Mucosa of rectum (tissue), 2 donors: ENCODE measurements around the gene CAPN11.
A peak's percentile ranks its signal among the peaks of the same experiment; 100 is the strongest.

Source experiments
- H3K27ac ChIP-seq, 2 donors: one replicate each; pipeline ENCODE4 v1.7.0; 2013; ENCODE audit warnings: inconsistent platforms in 2 of 2, low read depth in 2 of 2, low read length in 2 of 2
- H3K27me3 ChIP-seq, 2 donors: one replicate each; pipeline ENCODE4 v1.7.0; 2013; ENCODE audit warnings: low read length in 2 of 2; ENCODE audit not compliant: control insufficient read depth in 2 of 2, insufficient read depth in 2 of 2
- H3K36me3 ChIP-seq, 2 donors: one replicate each; pipeline ENCODE4 v1.7.0; 2013; ENCODE audit warnings: low read length in 2 of 2; ENCODE audit not compliant: control insufficient read depth in 2 of 2, insufficient read depth in 2 of 2
- H3K4me1 ChIP-seq, 2 donors: one replicate each; pipeline ENCODE4 v1.7.0; 2013; ENCODE audit warnings: low read length in 2 of 2, mild to moderate bottlenecking in 1 of 2; ENCODE audit not compliant: control insufficient read depth in 2 of 2, insufficient read depth in 2 of 2
- H3K4me3 ChIP-seq, 2 donors: one replicate each; pipeline ENCODE4 v1.7.0; 2013; ENCODE audit warnings: low read length in 2 of 2
- H3K9ac ChIP-seq, 2 donors: one replicate each; pipeline ENCODE4 v1.7.0; 2013; ENCODE audit warnings: low read length in 2 of 2, low read depth in 1 of 2, mild to moderate bottlenecking in 1 of 2
- H3K9me3 ChIP-seq, 2 donors: one replicate each; pipeline ENCODE4 v1.7.0; 2013; ENCODE audit warnings: low read length in 2 of 2; ENCODE audit not compliant: control insufficient read depth in 2 of 2
- donor health status: healthy.
- donor health status: Normal muscosa, but diverticular disease.

CAPN11 gene

GRCh38 chr6:44158770-44159228 is at the start of gene CAPN11:
CAPN11 (plus strand) TSS chr6:44158820; CDS start chr6:44158849, 29 bp downstream.
- H3K36me3 ChIP-seq, result no peaks in the 10 kb centered on the region
- no peaks in the 10 kb centered on the region for H3K27me3 ChIP-seq

GRCh38 chr6:44109212-44109611 is 49.4 kb upstream of the CAPN11 start:
- peaks cover 6 to 38% of the 10 kb centered on the region in 2 donors for H3K4me1 ChIP-seq
- H3K9ac ChIP-seq, result no peak overlapping the region
- H3K27ac ChIP-seq, result no peak overlapping the region
- H3K27me3 ChIP-seq, result no peaks in the 10 kb centered on the region
- no peaks in the 10 kb centered on the region for H3K9me3 ChIP-seq
- no peak overlapping the region for H3K4me3 ChIP-seq
- peaks cover 36 to 56% of the 10 kb centered on the region in 2 donors for H3K36me3 ChIP-seq

More at GRCh38 chr6:44158770-44159228, at the start of gene CAPN11:
- Histone ChIP-seq H3K4me1 (peaks cover 0 to 15% of the 10 kb centered on the region in 2 donors), H3K27ac (no peak within 1 kb of the TSS), H3K9ac (no peak within 1 kb of the TSS), H3K4me3 (no peak within 1 kb of the TSS), H3K9me3 (no peaks in the 10 kb centered on the region)

DNA sequence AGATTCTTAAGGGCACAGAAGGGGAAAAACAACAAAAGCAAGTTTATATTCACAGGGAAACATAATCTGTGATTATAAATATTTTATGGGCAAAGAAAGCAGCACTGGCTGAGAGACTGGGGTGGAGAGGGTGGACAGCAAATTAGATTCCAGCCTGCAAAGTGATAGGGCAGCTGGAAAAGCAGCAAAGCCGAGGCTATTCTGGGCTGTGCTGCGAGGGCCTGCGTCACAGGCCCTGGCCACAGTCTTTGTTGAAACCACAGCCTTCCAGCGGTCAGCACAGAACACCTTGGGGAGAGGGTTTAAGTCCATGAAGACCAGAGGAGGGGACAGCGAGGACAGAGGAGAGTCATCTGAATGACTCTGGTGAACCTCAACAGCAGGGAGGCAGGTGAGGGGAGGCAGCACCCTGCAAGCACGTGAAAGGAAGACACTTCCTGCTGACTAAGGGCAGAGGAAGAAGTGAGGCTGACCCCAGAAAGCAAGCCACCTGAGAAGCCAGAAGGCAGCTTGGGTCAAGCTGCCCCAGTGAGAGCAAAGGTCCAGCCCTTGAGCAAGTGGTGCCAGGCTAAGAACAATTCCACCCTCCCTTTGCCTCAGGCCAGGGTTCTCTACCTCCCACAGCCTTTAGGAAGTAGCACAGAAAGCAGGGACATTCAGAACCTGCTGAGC is 48.5 kb upstream of the CAPN11 start:
- no peak overlapping the region for H3K4me3 ChIP-seq
- H3K9me3 ChIP-seq, result no peaks in the 10 kb centered on the region
- no peak overlapping the region for H3K27ac ChIP-seq
- peaks cover 6 to 39% of the 10 kb centered on the region in 2 donors for H3K4me1 ChIP-seq
- no peak overlapping the region for H3K9ac ChIP-seq
- peaks cover 33 to 52% of the 10 kb centered on the region in 2 donors for H3K36me3 ChIP-seq
- no peaks in the 10 kb centered on the region for H3K27me3 ChIP-seq

DNA sequence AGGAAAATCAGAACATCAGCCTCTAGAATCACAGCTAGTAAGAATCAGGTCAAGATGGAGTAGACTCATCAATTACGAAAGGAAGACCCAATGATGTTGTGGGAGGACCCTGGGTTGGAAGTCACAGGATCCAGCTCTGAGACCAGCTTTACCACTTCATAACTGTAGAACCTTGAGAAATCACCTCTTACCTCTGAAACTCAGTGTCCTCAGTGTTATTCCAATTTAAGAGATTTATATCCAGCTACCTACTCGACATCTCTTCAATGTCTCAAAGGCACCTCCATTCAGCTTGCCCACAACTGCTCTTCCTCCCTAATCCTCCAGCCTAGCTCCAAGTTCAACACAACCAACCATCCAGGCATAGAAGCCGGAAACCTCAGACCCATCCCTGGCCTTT is 47.7 kb upstream of the CAPN11 start:
- no peak overlapping the region for H3K4me3 ChIP-seq
- peaks cover 6 to 39% of the 10 kb centered on the region in 2 donors for H3K4me1 ChIP-seq
- no peak overlapping the region for H3K9ac ChIP-seq
- H3K36me3 ChIP-seq, result peaks cover 33 to 50% of the 10 kb centered on the region in 2 donors
- peak overlapping the region in 1 of 2 donors; percentile 73 for H3K27ac ChIP-seq
- no peaks in the 10 kb centered on the region for H3K27me3 ChIP-seq
- no peaks in the 10 kb centered on the region for H3K9me3 ChIP-seq

DNA sequence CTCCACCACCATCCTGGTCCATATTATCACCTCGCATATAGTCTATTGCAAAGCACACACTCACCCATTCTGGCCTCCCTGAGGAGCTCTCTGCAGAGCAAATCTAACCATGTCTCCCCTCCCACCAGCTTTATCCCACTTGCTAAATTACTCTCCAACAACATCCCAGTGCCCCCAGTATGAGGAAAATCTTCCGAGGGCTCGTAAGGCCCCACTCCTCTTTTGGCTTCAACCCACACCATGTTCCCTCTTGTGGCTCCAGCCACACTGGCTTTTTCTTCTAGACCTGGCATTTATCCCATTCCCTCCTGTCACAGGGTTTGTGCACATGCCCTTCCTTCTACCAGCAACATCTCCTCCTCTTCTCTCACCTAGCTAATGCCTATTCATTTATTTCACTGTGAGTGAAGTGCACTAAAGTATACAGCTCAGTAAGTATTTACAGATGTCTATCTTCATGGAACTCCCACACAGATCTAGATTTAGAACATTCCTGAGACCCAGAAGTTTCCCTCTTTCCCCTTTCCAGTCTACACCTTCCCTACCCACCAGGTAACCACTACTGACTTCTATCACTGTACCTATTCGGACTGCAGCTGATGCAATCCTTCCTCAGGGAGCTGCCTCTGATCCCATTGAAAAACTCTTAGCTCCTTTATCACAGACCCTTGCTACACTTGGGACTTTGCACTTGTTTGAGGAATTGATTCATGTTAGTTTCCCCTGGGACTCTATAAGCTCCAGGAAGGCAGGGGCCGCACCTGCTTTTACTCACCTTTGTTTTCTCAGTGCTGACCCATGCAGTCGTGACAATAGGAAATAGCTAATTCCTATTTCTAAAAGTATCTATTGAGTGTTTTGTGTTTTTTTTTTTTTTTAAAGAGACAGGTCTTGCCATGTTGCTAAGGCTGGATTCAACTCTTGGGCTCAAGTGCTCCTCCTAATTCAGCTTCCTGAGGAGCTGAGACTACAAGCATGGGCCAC is 46.9 kb upstream of the CAPN11 start:
- H3K9ac ChIP-seq, result no peak overlapping the region
- H3K4me1 ChIP-seq, result peaks cover 9 to 42% of the 10 kb centered on the region in 2 donors
- no peaks in the 10 kb centered on the region for H3K27me3 ChIP-seq
- no peak overlapping the region for H3K4me3 ChIP-seq
- H3K36me3 ChIP-seq, result peaks cover 33 to 47% of the 10 kb centered on the region in 2 donors
- H3K9me3 ChIP-seq, result no peaks in the 10 kb centered on the region
- H3K27ac ChIP-seq, result peak overlapping the region; percentile 46 to 73

DNA sequence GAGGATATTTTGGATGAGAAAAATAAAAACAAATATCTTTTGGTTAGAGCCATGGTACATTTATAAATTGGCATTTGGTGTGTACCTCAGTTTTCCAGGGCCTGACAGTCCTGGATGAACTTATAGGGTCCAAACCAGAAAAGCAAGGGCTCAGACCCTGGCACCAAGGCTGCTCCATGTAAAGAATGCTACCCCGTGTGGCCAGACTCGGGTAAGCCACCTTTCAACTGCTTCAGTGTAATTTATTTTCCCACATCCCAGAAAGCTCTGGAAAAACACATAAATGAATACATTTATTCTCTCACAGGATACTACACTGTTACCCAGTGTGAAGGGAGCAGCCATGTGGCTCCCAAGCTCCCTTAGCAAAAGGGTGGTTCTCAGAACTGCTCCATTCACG is 45.2 kb upstream of the CAPN11 start:
- peaks cover 18 to 54% of the 10 kb centered on the region in 2 donors for H3K4me1 ChIP-seq
- no peaks in the 10 kb centered on the region for H3K9me3 ChIP-seq
- H3K4me3 ChIP-seq, result no peak overlapping the region
- H3K27me3 ChIP-seq, result no peaks in the 10 kb centered on the region
- peaks cover 33 to 43% of the 10 kb centered on the region in 2 donors for H3K36me3 ChIP-seq
- H3K27ac ChIP-seq, result no peak overlapping the region
- no peak overlapping the region for H3K9ac ChIP-seq

DNA sequence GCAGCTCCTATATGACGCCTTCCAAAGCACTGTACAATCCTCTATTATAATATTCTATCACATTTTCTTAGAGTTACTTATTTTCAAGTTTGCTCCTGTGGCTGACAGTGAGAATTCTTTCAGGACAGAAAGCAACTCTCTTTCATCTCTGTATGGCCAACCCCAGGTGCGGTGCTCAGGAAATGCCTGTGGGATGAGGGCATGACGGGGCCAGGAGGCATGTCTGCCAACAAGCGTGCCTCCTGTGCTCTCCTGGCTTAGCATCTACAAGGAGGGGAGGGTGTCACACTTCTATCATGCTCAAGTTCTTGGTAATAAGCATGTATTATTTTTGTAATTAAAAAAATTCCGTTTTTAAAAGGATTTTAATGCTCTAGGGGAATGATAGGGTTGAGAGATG is 42.8 kb upstream of the CAPN11 start:
- peaks cover 25 to 29% of the 10 kb centered on the region in 2 donors for H3K36me3 ChIP-seq

DNA sequence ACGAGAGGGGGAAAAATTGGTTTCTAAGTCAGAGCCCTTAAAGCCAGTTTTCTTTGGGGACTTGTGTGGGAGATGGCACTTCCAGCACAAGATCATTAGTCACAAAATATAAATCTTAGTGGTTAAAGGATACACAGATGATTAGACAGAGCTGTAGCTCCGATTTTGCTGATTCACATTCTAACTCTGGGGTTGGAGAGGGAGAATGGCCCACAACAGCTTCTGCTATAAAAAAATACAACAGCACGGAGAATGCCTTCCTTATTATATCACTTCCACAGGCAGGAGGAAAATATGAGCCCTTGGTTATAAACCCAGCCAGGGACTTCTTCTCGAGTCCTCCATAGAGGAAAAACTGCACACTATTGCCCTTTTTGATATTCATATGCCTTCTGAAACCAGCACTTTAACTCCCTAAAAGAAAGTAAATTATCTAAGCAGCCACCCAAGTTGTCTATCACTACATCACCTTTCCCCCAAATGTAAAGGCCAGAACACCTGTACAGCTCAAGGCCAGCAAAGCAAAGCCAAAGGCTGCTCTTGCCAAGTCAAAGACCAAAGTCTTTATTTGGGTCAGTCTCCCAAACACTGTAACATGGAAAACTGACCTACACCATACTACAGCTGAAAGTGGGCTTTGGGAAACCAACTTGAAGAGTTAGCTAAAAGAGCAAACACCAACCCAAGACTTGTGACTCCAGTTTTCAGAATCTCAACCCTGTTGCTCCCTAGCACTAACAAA is 41.8 kb upstream of the CAPN11 start:
- Histone ChIP-seq H3K9ac (no peak overlapping the region), H3K4me1 (peaks cover 20 to 42% of the 10 kb centered on the region in 2 donors), H3K36me3 (peaks cover 18 to 20% of the 10 kb centered on the region in 2 donors), H3K4me3 (peak overlapping the region in 1 of 2 donors; percentile 1), H3K27me3 (no peaks in the 10 kb centered on the region), H3K27ac (peak overlapping the region; percentile 62 to 70), H3K9me3 (no peaks in the 10 kb centered on the region)

More for the DNA sequence above, 42.8 kb upstream of the CAPN11 start:
- no peak overlapping the region for H3K4me3 ChIP-seq
- H3K9me3 ChIP-seq, result no peaks in the 10 kb centered on the region
- H3K4me1 ChIP-seq, result peaks cover 20 to 51% of the 10 kb centered on the region in 2 donors
- no peak overlapping the region for H3K9ac ChIP-seq
- H3K27ac ChIP-seq, result no peak overlapping the region
- H3K27me3 ChIP-seq, result no peaks in the 10 kb centered on the region

GRCh38 chr6:44117397-44118128 is 41.1 kb upstream of the CAPN11 start:
- H3K27me3 ChIP-seq, result no peaks in the 10 kb centered on the region
- H3K9me3 ChIP-seq, result no peaks in the 10 kb centered on the region
- H3K36me3 ChIP-seq, result peaks cover 12 to 15% of the 10 kb centered on the region in 2 donors
- H3K4me1 ChIP-seq, result peaks cover 22 to 39% of the 10 kb centered on the region in 2 donors
- peak overlapping the region; percentile 62 to 70 for H3K27ac ChIP-seq
- no peak overlapping the region for H3K9ac ChIP-seq
- no peak overlapping the region for H3K4me3 ChIP-seq
